GM18508 (cell line): ENCODE data around the gene ENOX2.
"Not testable (repeated sequence)": the region's sequence is repeated elsewhere in the genome, so short reads cannot be mapped to it uniquely, and the experiment has no call there.

Experiments
- ATAC-seq: cut with Tn5 transposase; IDR thresholded peaks from one replicate; pipeline ENCODE4 v1.9.1; 2021; ENCODE audit warnings: moderate number of reproducible peaks; ENCODE audit not compliant: insufficient read depth, unreplicated experiment

Gene ENOX2

GRCh38 chrX:130714135-130714534, 188.9 kb downstream of the ENOX2 start:
- no peak for ATAC-seq

GRCh38 chrX:130709178-130709577, 193.8 kb downstream of the ENOX2 start:
- not testable (repeated sequence) for ATAC-seq

GRCh38 chrX:130705591-130705990, 197.4 kb downstream of the ENOX2 start:
- ATAC-seq, result no peak

DNA sequence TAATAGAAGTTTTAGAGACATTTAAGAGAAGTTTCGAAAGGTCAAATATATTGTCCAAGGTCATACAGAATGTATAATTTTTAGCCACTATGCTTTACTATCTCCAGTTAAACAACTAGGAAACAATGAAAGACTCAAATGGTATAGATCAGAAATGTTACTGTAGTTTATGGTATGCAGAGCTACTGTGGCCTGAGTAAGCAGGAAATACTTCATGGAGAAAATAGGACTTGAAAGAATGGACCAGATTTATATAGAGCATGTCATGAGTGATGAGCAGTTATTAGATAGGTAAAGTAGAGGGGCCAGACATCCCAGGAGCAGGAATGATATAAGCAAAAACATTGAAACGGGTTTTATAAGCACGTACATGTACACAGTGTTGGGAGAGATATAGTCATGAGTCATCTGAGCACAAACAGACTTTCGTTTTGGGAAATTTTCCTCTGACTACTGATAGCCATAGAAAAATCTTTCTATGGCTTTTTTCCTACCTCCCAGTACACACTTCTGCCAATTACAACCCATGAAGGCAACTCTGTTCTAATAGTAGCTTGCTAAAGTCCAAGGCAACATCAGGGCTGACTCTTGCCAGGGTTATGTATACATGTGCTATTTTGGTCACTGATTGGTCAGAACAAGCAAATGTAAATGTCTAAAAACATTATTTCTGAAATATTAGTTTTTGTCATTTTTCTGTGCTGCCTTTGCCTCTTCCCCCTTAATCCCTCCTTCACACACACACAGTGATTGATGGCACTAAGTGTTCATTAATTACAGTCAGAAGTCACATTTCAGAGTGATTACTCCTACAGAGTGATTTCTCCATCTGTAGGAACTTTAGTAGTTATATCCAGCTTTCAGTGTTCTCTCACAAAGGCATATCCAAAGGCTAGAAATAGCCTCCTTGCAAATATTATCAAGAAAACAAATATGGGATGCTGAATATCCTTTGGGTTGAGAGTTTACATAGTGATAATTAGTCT, 198.7 kb downstream of the ENOX2 start:
- ATAC-seq, result no peak

DNA sequence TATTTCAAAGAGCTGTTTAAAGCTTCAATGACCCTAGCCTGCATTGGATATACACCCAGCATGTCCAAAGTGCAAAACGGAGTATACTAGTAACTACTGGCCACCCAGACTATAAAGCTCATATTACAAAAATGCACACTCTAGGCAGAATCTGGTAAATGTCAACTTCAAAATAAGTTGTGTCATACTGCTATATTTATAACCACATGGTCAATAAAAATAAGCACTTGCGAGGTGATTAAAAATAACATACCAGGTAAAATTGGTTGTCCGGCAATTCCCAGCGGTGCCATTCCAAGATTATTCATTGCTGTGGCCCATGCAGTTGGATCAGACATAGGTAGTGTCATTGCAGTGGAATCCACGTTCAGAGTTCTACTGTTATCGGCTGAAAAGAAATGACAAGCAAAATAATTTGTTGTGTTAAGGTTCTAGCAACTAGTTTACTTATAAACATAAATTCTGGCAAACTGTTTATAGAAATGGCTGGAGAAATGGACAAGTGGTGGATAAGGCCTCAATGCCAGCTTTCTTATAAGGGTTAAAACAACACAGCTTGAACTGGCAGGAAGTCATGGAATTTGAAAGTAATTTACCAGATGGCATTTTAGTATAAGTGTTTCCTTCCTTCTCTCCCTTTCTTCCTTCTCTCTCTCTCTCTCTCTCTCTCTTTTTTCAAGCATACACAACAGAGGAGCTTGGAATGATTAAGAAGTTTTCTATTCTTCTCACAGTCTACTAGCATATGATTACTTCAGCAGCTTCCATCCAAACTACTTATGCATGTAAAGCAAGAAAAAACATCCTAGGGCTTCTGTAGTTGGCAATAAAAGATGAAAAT, 199.9 kb downstream of the ENOX2 start:
- ATAC-seq, result no peak

- ATAC-seq, result no peak
Measured at GRCh38 chrX:130700629-130701028, 202.4 kb downstream of the ENOX2 start.

DNA sequence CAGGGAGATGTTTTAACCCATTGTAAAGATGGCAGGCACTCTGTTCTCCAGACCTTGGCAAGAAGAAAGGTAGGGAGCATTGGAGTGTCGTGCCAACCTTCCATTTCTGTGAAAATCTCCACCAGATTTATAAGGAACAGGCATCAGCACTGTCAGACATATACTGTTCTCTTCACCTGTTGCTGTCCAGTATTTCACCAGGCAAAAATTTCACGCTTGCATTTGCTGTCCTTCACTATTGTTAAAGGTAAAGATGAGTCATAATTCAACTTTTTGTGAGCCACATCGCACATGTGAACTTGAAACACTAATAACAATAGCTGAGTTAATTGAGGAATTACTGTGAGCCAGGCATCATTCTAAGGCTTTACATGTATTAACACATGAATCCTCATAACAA, 203.4 kb downstream of the ENOX2 start:
- no peak for ATAC-seq

GRCh38 chrX:130696542-130696941, 206.5 kb downstream of the ENOX2 start:
- no peak for ATAC-seq

DNA sequence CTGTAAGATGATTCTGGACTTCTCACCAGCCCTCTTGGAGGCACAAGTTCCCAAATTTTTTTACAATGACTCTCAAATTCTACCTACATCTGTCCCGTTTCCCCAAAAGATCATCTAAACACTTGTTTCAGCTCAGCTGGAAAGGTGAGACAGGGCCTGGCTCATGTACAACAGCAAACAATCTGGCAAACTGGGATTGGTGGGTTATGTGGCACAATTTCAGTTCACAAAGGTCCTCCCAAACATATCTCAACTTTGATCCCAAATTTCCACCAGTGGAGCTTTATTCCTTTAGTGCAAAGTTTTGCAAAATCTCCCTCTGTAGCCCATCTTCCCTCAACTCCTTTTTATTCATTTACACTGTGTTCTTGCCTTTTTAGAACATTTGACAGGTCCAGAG, 207.1 kb downstream of the ENOX2 start:
- ATAC-seq, result no peak

- no peak for ATAC-seq
Measured at GRCh38 chrX:130694983-130695382, 208.0 kb downstream of the ENOX2 start.

GRCh38 chrX:130691576-130691975, 211.4 kb downstream of the ENOX2 start:
- ATAC-seq, result no peak

DNA sequence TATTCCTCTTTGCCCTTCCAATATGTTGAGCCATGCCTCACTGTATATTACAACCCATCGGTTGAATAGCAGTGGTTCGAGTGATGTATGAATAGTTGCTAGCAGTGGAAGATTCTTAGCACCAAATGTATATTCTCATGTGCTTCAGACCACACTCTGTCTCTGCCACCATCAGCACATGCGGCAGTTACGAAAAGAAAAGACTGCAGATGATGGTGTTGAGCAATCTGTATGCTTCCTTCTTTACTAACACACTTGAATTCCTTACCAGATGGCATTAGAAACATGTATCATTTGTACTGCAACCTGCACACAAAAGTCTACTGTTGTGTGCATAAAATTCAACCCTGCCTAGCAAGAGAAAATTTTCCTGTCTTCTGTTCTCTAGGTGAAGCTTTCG, 214.6 kb downstream of the ENOX2 start:
- no peak for ATAC-seq

- no peak for ATAC-seq
Measured at GRCh38 chrX:130682990-130683389, 220.0 kb downstream of the ENOX2 start.

DNA sequence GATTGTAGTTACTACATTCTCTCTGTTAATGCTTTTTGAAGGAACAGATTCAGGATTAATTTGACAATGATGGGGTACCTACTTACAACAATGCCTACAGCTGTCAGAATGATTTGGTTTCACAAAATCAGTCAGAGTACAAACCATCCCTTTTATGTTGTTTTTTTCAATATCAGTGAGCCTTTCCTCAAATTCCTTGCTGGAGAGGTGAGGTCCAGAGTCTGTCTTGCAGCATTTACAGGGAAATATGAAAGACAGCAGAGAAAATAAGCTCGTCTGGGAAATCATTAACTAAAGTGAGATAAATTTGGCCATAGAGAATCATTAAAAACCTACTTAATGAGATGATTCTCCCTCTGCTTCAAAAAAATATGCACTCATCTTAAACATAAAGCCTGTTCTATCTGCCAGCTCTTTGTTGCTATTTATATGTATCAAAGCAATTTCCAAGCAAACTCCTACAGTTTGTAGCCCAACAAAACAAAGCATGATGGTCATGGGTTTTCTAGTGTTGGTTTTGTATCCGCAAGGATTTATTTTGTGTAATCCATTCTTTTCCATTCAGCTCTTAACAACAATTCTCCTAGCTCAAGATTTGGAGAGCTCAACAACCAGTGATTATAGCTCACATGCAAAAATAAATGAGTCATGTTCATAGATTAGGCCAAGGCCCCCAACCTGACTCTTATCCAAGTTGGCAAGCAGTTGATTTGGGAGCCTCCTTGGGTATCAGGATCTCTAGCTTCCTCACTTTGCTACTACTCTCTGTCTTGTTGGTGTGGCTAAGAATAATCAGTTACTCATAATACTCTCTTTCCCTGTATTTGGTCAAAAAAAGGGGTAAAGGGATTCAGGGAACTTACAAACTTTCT, 222.6 kb downstream of the ENOX2 start:
- no peak for ATAC-seq

GRCh38 chrX:130676861-130677260, 226.1 kb downstream of the ENOX2 start:
- ATAC-seq, result no peak

DNA sequence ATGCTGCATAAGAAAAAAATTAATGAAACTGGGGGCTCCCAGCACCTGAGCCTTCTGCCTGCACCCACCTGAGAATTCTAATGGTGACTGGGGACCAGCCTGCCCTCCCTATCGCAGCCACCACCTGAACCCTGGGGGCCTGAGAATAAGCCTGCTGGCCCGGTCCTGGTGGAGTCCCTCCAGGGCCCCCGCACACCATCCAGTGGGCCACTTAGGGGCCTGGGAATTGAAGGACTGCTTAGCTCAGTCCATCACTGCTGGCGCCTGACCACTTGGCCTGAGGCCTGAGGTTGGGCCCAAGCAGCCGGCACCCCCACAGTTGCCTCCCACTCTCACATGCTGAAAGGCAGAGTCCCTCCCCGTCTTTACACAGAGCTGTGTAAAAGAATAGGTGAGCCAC, 230.8 kb downstream of the ENOX2 start:
- ATAC-seq, result no peak

GRCh38 chrX:130669233-130669632, 233.8 kb downstream of the ENOX2 start:
- ATAC-seq, result no peak

DNA sequence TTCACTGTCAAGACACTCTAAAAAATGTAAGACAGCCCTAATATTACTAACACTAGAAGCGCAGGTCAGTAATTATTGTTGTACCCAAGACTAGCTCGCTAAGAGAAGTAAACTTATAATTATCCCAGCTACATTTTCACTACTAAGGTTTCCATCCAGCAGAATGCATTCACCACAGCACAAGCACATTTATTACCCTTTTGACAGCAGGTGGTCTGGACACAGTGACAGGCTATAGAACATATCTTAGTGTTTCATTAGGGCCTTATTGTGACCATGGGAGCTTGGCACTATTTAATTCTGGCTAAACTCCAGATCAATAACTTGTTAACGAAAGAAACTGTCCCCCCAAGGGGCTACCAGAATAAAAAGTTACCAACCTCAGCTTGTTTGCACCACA, 237.7 kb downstream of the ENOX2 start:
- ATAC-seq, result no peak

GRCh38 chrX:130658310-130658709, 244.7 kb downstream of the ENOX2 start:
- no peak for ATAC-seq

GRCh38 chrX:130654409-130654950, 248.5 kb downstream of the ENOX2 start:
- no peak for ATAC-seq
